ENCODE results near the gene COMP.

- TF ChIP-seq ZFX (IDR thresholded peaks at IDR 0.05): no peak
- TF ChIP-seq EZH2 (IDR thresholded peaks at IDR 0.05): no peak
- TF ChIP-seq CTCF (IDR thresholded peaks at IDR 0.05 in 2 of 3, conservative IDR thresholded peaks at IDR 0.05 in 1 of 3; ENCODE audit: borderline replicate concordance in 1 of 3, insufficient read depth in 1 of 3, low read depth in 2 of 3, low read length in 2 of 3): no peak
- TF ChIP-seq POLR2A (IDR thresholded peaks at IDR 0.05; ENCODE audit: borderline replicate concordance, extremely low read depth, insufficient read depth, insufficient read length): no peak
- no peak for TF ChIP-seq SIN3A (IDR thresholded peaks at IDR 0.05; ENCODE audit: low read depth)
- TF ChIP-seq SRF (IDR thresholded peaks at IDR 0.05; ENCODE audit: low read depth): no peak
- TF ChIP-seq EZH2phosphoT487 (IDR thresholded peaks at IDR 0.05; ENCODE audit: borderline replicate concordance): no peak
- TF ChIP-seq SP1 (IDR thresholded peaks at IDR 0.05; ENCODE audit: low read depth): no peak
- no peak for TF ChIP-seq POLR2AphosphoS5 (IDR thresholded peaks at IDR 0.05; ENCODE audit: low read depth, low read length)
- TF ChIP-seq EGR1 (IDR thresholded peaks at IDR 0.05; ENCODE audit: low read depth): no peak
- TF ChIP-seq ZBTB33 (IDR thresholded peaks at IDR 0.05; ENCODE audit: extremely low read depth, insufficient replicate concordance, low read length): no peak
Measured at GRCh38 chr19:18738961-18739690, 52.0 kb downstream of the COMP start.

Measured in HCT116 (cell line).